22Rv1 (cell line): Measurements from ENCODE around the gene NBPF15.
"Not testable (repeated sequence)": the region's sequence is repeated elsewhere in the genome, so short reads cannot be mapped to it uniquely, and the experiment has no call there.

Source experiments
- H3K27ac ChIP-seq: fragments of 450-650 bp; 2 replicates; pipeline ENCODE4 v1.5.1; 2017
- TF ChIP-seq, protein P1 (sequence below): fragments of 450-650 bp; IDR thresholded peaks from 2 replicates; pipeline ENCODE4 v1.5.1; 2017; ENCODE audit warnings: mild to moderate bottlenecking

Gene NBPF15, protein sequence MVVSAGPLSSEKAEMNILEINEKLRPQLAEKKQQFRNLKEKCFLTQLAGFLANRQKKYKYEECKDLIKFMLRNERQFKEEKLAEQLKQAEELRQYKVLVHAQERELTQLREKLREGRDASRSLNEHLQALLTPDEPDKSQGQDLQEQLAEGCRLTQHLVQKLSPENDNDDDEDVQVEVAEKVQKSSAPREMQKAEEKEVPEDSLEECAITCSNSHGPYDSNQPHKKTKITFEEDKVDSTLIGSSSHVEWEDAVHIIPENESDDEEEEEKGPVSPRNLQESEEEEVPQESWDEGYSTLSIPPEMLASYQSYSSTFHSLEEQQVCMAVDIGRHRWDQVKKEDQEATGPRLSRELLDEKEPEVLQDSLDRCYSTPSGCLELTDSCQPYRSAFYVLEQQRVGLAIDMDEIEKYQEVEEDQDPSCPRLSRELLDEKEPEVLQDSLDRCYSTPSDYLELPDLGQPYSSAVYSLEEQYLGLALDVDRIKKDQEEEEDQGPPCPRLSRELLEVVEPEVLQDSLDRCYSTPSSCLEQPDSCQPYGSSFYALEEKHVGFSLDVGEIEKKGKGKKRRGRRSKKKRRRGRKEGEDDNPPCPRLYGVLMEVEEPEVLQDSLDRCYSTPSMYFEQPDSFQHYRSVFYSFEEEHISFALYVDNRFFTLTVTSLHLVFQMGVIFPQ

GRCh38 chr1:144461136-144461759 lies at the start of gene NBPF15:
TSS of gene NBPF15 (minus strand) at chr1:144461669. CDS start at chr1:144440003, 21,666 bp downstream.
- H3K27ac ChIP-seq, result peak within 1 kb of the TSS; percentile 53

DNA sequence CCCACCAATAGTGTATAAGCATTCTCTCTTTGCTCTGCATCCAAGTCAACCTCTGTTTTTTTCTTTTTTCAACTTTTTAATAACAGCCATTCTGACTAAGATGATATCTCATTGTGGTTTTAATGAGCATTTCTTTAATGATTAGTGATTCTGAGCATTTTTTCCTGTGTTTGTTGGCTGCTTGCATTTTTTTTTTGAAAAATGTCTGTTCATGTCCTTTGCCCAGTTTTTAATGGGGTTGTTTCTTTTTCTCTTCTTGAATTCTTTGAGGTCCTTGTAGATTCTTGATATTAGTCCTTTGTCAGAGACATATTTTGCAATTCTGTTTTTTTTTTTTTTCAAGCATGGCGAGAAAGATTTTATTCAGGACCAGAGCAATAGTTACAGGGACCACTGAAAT lies 35.0 kb upstream of the NBPF15 start:
- H3K27ac ChIP-seq, result not testable (repeated sequence)

GRCh38 chr1:144494130-144494529 lies 32.7 kb upstream of the NBPF15 start:
- H3K27ac ChIP-seq, result not testable (repeated sequence)

GRCh38 chr1:144490394-144490793 lies 28.9 kb upstream of the NBPF15 start:
- not testable (repeated sequence) for H3K27ac ChIP-seq

GRCh38 chr1:144487002-144487401 lies 25.5 kb upstream of the NBPF15 start:
- not testable (repeated sequence) for H3K27ac ChIP-seq

DNA sequence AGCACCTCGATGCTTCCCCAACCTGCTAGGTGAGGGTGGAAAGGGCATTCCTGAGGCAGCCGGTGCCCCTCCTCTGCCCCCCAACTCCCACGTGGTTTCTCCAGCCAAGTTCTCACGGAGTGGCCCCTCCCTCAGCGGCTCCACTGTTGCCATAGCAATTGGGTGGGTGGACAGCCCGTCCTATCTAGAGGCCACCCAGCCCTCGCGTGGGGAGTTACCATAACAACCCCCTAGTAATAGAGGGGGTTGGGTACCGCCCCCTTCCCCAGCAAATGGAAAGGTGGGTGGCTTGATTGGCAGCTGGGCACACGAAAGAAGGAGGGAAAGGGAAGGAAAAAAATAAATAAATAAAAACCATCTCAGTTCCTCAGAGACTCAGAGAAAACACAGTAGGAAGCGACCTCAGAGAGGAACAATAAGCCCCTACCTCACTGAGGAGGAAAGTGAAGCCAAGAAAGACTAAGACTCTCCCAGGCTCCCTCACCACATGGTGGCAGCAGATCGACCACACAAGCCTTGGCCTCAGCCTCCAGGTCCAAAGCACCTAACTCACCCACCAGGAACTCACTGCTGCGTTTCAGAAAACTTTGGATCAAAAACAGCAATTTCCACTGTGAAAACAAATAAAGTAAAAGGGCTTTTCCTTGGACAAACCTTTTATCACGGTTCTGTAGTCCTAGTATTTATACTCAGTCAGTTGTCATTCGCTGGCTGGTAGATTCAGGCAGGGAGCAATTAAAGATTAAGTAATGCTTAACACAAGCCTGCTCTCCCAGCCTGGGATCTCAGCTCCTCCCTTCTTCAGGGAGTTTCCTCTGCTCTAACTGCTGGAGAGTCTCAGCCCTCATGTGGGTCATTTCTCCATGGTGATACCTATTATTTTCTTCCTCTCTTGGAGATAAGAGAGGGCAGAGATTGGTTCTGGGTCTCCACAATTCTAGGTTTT lies 23.9 kb upstream of the NBPF15 start:
- TF ChIP-seq, protein P1, sequence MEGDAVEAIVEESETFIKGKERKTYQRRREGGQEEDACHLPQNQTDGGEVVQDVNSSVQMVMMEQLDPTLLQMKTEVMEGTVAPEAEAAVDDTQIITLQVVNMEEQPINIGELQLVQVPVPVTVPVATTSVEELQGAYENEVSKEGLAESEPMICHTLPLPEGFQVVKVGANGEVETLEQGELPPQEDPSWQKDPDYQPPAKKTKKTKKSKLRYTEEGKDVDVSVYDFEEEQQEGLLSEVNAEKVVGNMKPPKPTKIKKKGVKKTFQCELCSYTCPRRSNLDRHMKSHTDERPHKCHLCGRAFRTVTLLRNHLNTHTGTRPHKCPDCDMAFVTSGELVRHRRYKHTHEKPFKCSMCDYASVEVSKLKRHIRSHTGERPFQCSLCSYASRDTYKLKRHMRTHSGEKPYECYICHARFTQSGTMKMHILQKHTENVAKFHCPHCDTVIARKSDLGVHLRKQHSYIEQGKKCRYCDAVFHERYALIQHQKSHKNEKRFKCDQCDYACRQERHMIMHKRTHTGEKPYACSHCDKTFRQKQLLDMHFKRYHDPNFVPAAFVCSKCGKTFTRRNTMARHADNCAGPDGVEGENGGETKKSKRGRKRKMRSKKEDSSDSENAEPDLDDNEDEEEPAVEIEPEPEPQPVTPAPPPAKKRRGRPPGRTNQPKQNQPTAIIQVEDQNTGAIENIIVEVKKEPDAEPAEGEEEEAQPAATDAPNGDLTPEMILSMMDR, result peak; percentile 35
- not testable (repeated sequence) for H3K27ac ChIP-seq

GRCh38 chr1:144473897-144474296 lies 12.4 kb upstream of the NBPF15 start:
- H3K27ac ChIP-seq, result not testable (repeated sequence)

GRCh38 chr1:144471434-144471833 lies 10.0 kb upstream of the NBPF15 start:
- H3K27ac ChIP-seq, result not testable (repeated sequence)

GRCh38 chr1:144461778-144462177 lies 309 bp upstream of the NBPF15 start:
- peak overlapping the region; percentile 53 for H3K27ac ChIP-seq

- peak overlapping the region; percentile 53 for H3K27ac ChIP-seq
These were observed 783 bp downstream of the NBPF15 start for GRCh38 chr1:144460686-144461085.

- not testable (repeated sequence) for H3K27ac ChIP-seq
These were observed 19.1 kb downstream of the NBPF15 start for GRCh38 chr1:144442402-144442801.

DNA sequence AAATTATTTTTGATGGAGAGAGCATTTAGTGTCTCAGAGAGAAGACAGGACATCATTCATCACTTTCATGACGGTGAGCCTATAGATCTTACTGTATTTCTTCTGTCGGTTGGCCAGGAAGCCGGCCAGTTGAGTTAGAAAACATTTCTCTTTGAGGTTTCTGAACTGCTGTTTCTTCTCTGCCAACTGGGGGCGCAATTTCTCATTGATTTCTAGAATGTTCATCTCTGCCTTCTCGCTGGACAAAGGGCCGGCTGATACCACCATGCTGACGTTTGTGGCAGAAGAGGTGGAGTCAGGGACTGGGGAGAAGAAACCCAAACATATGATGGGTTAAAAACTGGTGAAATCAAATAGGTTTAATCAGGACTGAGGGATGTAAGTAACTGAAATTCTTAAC lies 21.7 kb downstream of the NBPF15 start:
- TF ChIP-seq, protein P1, result peak; percentile 66

More for the DNA sequence above, 21.7 kb downstream of the NBPF15 start:
- H3K27ac ChIP-seq, result not testable (repeated sequence)
